WTC11 (cell line): ENCODE measurements around the gene RAI14. TPM values are rescaled to one million over a fixed set of nuclear protein-coding genes. Genes with fewer than 3 reads are reported as not detected.
A peak's percentile ranks its signal among the peaks of the same experiment; 100 is the strongest.

Source experiments
- ATAC-seq: fragments of 200-7000 bp; cut with Tn5 transposase; 2 replicates; pipeline ENCODE4 v1.10.0; 2021; ENCODE audit warnings: mild to moderate bottlenecking, moderate library complexity
- CTCF ChIA-PET: fragments of 300-600 bp; sonication (Branson Sonifier 250); formaldehyde crosslinking; loops from one replicate; lab custom pipeline; 2021; ENCODE audit warnings: antibody characterized with exemption; lab: Charles Lee
- POLR2A ChIA-PET: fragments of 350-600 bp; sonication (Branson Sonifier 250); formaldehyde crosslinking; loops from one replicate; lab custom pipeline; 2021; ENCODE audit warnings: antibody characterized with exemption; lab: Charles Lee
- DNase-seq: peaks from one replicate; pipeline ENCODE4 v3.0.0; 2021; ENCODE audit warnings: low spot score
- H3K27ac Mint-ChIP-seq: 2 replicates; pipeline ENCODE4 v1.8.0; 2021; ENCODE audit warnings: mixed read lengths
- H3K27me3 Mint-ChIP-seq: 2 replicates; pipeline ENCODE4 v1.8.0; 2021; ENCODE audit warnings: low read depth, mild to moderate bottlenecking, moderate library complexity, mixed read lengths
- H3K36me3 Mint-ChIP-seq: 2 replicates; pipeline ENCODE4 v1.8.0; 2021; ENCODE audit warnings: mixed read lengths
- H3K4me1 Mint-ChIP-seq: 2 replicates; pipeline ENCODE4 v1.8.0; 2022; ENCODE audit warnings: mixed read lengths
- H3K4me3 Mint-ChIP-seq: 2 replicates; pipeline ENCODE4 v1.8.0; 2021; ENCODE audit warnings: mild to moderate bottlenecking, moderate library complexity, mixed read lengths
- H3K9me3 Mint-ChIP-seq: 2 replicates; pipeline ENCODE4 v1.8.0; 2021; ENCODE audit warnings: mixed read lengths
- AR ChIP-seq: fragments of 250-450 bp; sonication (Bioruptor Pico); IDR thresholded peaks from 2 replicates; pipeline ENCODE4 v1.9.0; 2021; ENCODE audit warnings: mild to moderate bottlenecking
- ATF3 ChIP-seq: sonication (generic); formaldehyde crosslinking; conservative IDR thresholded peaks from 2 replicates; pipeline ENCODE4 v1.8.1; 2022; ENCODE audit warnings: mild to moderate bottlenecking, missing genetic modification reagents
- ATF6 ChIP-seq: sonication (generic); formaldehyde crosslinking; IDR thresholded peaks from 2 replicates; pipeline ENCODE4 v1.8.1; 2023; ENCODE audit warnings: mild to moderate bottlenecking, missing genetic modification reagents
- CBFB ChIP-seq: sonication (generic); formaldehyde crosslinking; IDR thresholded peaks from 2 replicates; pipeline ENCODE4 v1.8.1; 2022; ENCODE audit warnings: mild to moderate bottlenecking, low read depth, missing genetic modification reagents
- ELF4 ChIP-seq: sonication (generic); formaldehyde crosslinking; IDR thresholded peaks from 2 replicates; pipeline ENCODE4 v1.8.1; 2022; ENCODE audit warnings: low read depth, mild to moderate bottlenecking, moderate library complexity, missing genetic modification reagents
- FOXJ3 ChIP-seq: sonication (generic); formaldehyde crosslinking; IDR thresholded peaks from 2 replicates; pipeline ENCODE4 v1.9.0; 2021; ENCODE audit warnings: missing genetic modification reagents, mild to moderate bottlenecking, borderline replicate concordance
- FOXP4 ChIP-seq: sonication (generic); formaldehyde crosslinking; IDR thresholded peaks from 2 replicates; pipeline ENCODE4 v1.8.0; 2022; ENCODE audit warnings: mild to moderate bottlenecking, missing genetic modification reagents
- GRHL2 ChIP-seq: fragments of 250-450 bp; sonication (Bioruptor Pico); IDR thresholded peaks from 2 replicates; pipeline ENCODE4 v1.8.0; 2022; ENCODE audit warnings: mild to moderate bottlenecking, moderate library complexity; ENCODE audit not compliant: insufficient replicate concordance, severe bottlenecking
- HMGXB4 ChIP-seq: sonication (generic); formaldehyde crosslinking; IDR thresholded peaks from 2 replicates; pipeline ENCODE4 v1.8.1; 2023; ENCODE audit warnings: mild to moderate bottlenecking, moderate library complexity, missing genetic modification reagents
- JAZF1 ChIP-seq: fragments of 250-450 bp; sonication (Bioruptor Pico); IDR thresholded peaks from 2 replicates; pipeline ENCODE4 v1.9.0; 2021; ENCODE audit warnings: moderate library complexity, mild to moderate bottlenecking, inconsistent platforms
- MYBL2 ChIP-seq: sonication (generic); formaldehyde crosslinking; IDR thresholded peaks from 2 replicates; pipeline ENCODE4 v1.8.1; 2023; ENCODE audit warnings: mild to moderate bottlenecking, moderate library complexity, missing genetic modification reagents
- NFE2L1 ChIP-seq: sonication (generic); formaldehyde crosslinking; IDR thresholded peaks from 2 replicates; pipeline ENCODE4 v1.8.1; 2023; ENCODE audit warnings: missing genetic modification reagents
- OVOL2 ChIP-seq: fragments of 250-450 bp; sonication (Bioruptor Pico); IDR thresholded peaks from 2 replicates; pipeline ENCODE4 v1.9.0; 2021; ENCODE audit warnings: mild to moderate bottlenecking, borderline replicate concordance
- PRRX2 ChIP-seq: fragments of 250-450 bp; sonication (Bioruptor Pico); IDR thresholded peaks from 2 replicates; pipeline ENCODE4 v1.8.0; 2021; ENCODE audit warnings: mild to moderate bottlenecking
- SOX15 ChIP-seq: fragments of 250-450 bp; sonication (Bioruptor Pico); IDR thresholded peaks from 2 replicates; pipeline ENCODE4 v1.9.0; 2021; ENCODE audit warnings: mild to moderate bottlenecking
- SP1 ChIP-seq: sonication (generic); formaldehyde crosslinking; conservative IDR thresholded peaks from 2 replicates; pipeline ENCODE4 v1.8.1; 2022; ENCODE audit warnings: missing genetic modification reagents
- USF2 ChIP-seq: sonication (generic); formaldehyde crosslinking; IDR thresholded peaks from 2 replicates; pipeline ENCODE4 v1.8.1; 2023; ENCODE audit warnings: mild to moderate bottlenecking, missing genetic modification reagents, moderate library complexity
- ZNF121 ChIP-seq: sonication (generic); formaldehyde crosslinking; IDR thresholded peaks from 2 replicates; pipeline ENCODE4 v1.8.0; 2023; ENCODE audit warnings: missing genetic modification reagents
- ZNF317 ChIP-seq: sonication (generic); formaldehyde crosslinking; IDR thresholded peaks from 2 replicates; pipeline ENCODE4 v1.8.1; 2023; ENCODE audit warnings: low read depth, mild to moderate bottlenecking, moderate library complexity, missing genetic modification reagents, borderline replicate concordance
- ZNF416 ChIP-seq: fragments of 250-450 bp; sonication (Bioruptor Pico); IDR thresholded peaks from 2 replicates; pipeline ENCODE4 v1.9.0; 2021; ENCODE audit warnings: mild to moderate bottlenecking, inconsistent platforms
- ZNF425 ChIP-seq: fragments of 250-450 bp; sonication (Bioruptor Pico); conservative IDR thresholded peaks from 2 replicates; pipeline ENCODE4 v1.9.0; 2021; ENCODE audit warnings: mild to moderate bottlenecking
- total RNA-seq: library from RNA; stranded (reverse); gene quantifications from 3 replicates; pipeline ENCODE4 v1.2.3, GENCODE V29; 2021

RAI14 gene
- total RNA-seq, 1 experiment from 2014 or later, result 185 TPM

- peaks cover 66% of the 10 kb centered on the region for H3K4me1 Mint-ChIP-seq
- TF ChIP-seq ZNF416 (CRISPR knock-in tag) (no peak), ZNF425 (CRISPR knock-in tag) (no peak), ZNF317 (CRISPR knock-in tag) (no peak), CBFB (CRISPR knock-in tag) (no peak), FOXJ3 (CRISPR knock-in tag) (no peak), ATF3 (CRISPR knock-in tag) (no peak), OVOL2 (CRISPR knock-in tag) (no peak), GRHL2 (CRISPR knock-in tag) (no peak), JAZF1 (CRISPR knock-in tag) (no peak), SP1 (CRISPR knock-in tag) (no peak), FOXP4 (CRISPR knock-in tag) (no peak), HMGXB4 (no peak), MYBL2 (CRISPR knock-in tag) (no peak), NFE2L1 (CRISPR knock-in tag) (no peak)
- ATAC-seq (no peak), DNase-seq (no peak)
- POLR2A ChIA-PET, result no interaction called here
- CTCF ChIA-PET, result interaction anchor here (0.8 to 1.1 kb wide), 2 partner anchors 32 to 50 kb away, joined by 3 read pairs; no protein-coding TSS in a partner anchor
- peak overlapping the region; percentile 67 for H3K27ac Mint-ChIP-seq
- no peak overlapping the region for H3K4me3 Mint-ChIP-seq
- H3K9me3 Mint-ChIP-seq, result no peaks in the 10 kb centered on the region
- H3K36me3 Mint-ChIP-seq, result peaks cover 12% of the 10 kb centered on the region
- H3K27me3 Mint-ChIP-seq, result no peaks in the 10 kb centered on the region
These were observed 79.6 kb downstream of the RAI14 start for GRCh38 chr5:34735491-34736426.

- POLR2A ChIA-PET, result no interaction called here
- TF ChIP-seq ZNF121 (peak; percentile 57; the same call in 1 of the 2 replicates), ELF4 (no peak), USF2 (peak; percentile 17; the same call in 1 of the 2 replicates), SOX15 (CRISPR knock-in tag) (no peak), ATF6 (CRISPR knock-in tag) (no peak), AR (CRISPR knock-in tag) (no peak), PRRX2 (CRISPR knock-in tag) (no peak)
These were observed 80.5 kb downstream of the RAI14 start for GRCh38 chr5:34736445-34737115.

More at GRCh38 chr5:34736445-34737115, 80.5 kb downstream of the RAI14 start:
- Mint-ChIP-seq H3K36me3 (peaks cover 12% of the 10 kb centered on the region), H3K9me3 (no peaks in the 10 kb centered on the region), H3K27ac (peak overlapping the region; percentile 80), H3K27me3 (no peaks in the 10 kb centered on the region), H3K4me3 (no peak overlapping the region), H3K4me1 (peaks cover 68% of the 10 kb centered on the region)
- CTCF ChIA-PET, result interaction anchor here (0.6 to 1.1 kb wide), 4 partner anchors 33 to 63 kb away, joined by 3 read pairs; no protein-coding TSS in a partner anchor
- peak; percentile 57 for DNase-seq
- ATAC-seq, result peak; percentile 62
